ENCODE results near the gene KIAA0319L.

KIAA0319L gene

GRCh38 chr1:35518183-35518582 lies 39.0 kb downstream of the KIAA0319L start:
- ChIA-PET POLR2A (ENCODE audit: low non-redundant PET) (no interaction called here), CTCF (no interaction called here)
- no peak for DNase-seq (ENCODE audit: low spot score)
- TF ChIP-seq CTCF (conservative IDR thresholded peaks at IDR 0.05; ENCODE audit: low read depth): no peak
- no peak overlapping the region for H3K27ac ChIP-seq

GRCh38 chr1:35511305-35511704 lies 45.9 kb downstream of the KIAA0319L start:
- CTCF ChIA-PET: no interaction called here
- no peak for DNase-seq (ENCODE audit: low spot score)
- no peak for TF ChIP-seq CTCF (conservative IDR thresholded peaks at IDR 0.05; ENCODE audit: low read depth)
- no peak overlapping the region for H3K27ac ChIP-seq
- POLR2A ChIA-PET (ENCODE audit: low non-redundant PET): no interaction called here

GRCh38 chr1:35509558-35509957 lies 47.6 kb downstream of the KIAA0319L start:
- DNase-seq (ENCODE audit: low spot score): no peak
- no peak for TF ChIP-seq CTCF (conservative IDR thresholded peaks at IDR 0.05; ENCODE audit: low read depth)
- ChIA-PET POLR2A (ENCODE audit: low non-redundant PET) (no interaction called here), CTCF (no interaction called here)
- H3K27ac ChIP-seq: no peak overlapping the region

- ChIA-PET POLR2A (ENCODE audit: low non-redundant PET) (no interaction called here), CTCF (interaction anchor here (0.7 kb wide), 1 partner anchor 142 kb away, joined by 3 read pairs; no protein-coding TSS in a partner anchor)
- DNase-seq (ENCODE audit: low spot score): no peak
- no peak for TF ChIP-seq CTCF (conservative IDR thresholded peaks at IDR 0.05; ENCODE audit: low read depth)
- H3K27ac ChIP-seq: no peak overlapping the region
Measured at GRCh38 chr1:35507947-35508346, 49.3 kb downstream of the KIAA0319L start.

GRCh38 chr1:35506960-35507912 lies 50.0 kb downstream of the KIAA0319L start:
- no peak for TF ChIP-seq CTCF (conservative IDR thresholded peaks at IDR 0.05; ENCODE audit: low read depth)
- CTCF ChIA-PET: interaction anchor here (0.7 to 1.0 kb wide), 2 partner anchors 56 to 142 kb away, joined by 3 to 4 read pairs; no protein-coding TSS in a partner anchor
- DNase-seq (ENCODE audit: low spot score): no peak
- POLR2A ChIA-PET (ENCODE audit: low non-redundant PET): no interaction called here
- H3K27ac ChIP-seq: no peak overlapping the region

GRCh38 chr1:35505911-35506798 lies 51.0 kb downstream of the KIAA0319L start:
- no peak for TF ChIP-seq CTCF (conservative IDR thresholded peaks at IDR 0.05; ENCODE audit: low read depth)
- CTCF ChIA-PET: interaction anchor here (1.0 kb wide), 1 partner anchor 55 kb away, joined by 4 read pairs; no protein-coding TSS in a partner anchor
- no peak overlapping the region for H3K27ac ChIP-seq
- POLR2A ChIA-PET (ENCODE audit: low non-redundant PET): no interaction called here
- peak; percentile 8 for DNase-seq (ENCODE audit: low spot score)

All from RWPE1 (cell line).